HPDE6-E6E7 (cell line): Measurements from ENCODE around the gene FBXL16.
A peak's percentile ranks its signal among the peaks of the same experiment; 100 is the strongest.

Source experiments
- DNase-seq: peaks from one replicate; pipeline ENCODE4 v3.0.0; 2011; ENCODE audit warnings: missing footprints; ENCODE audit errors: extremely low spot score

The FBXL16 gene

GRCh38 chr16:734981-735881, 29.6 kb upstream of the FBXL16 start:
- no peak for DNase-seq

- DNase-seq: no peak
These were observed 28.8 kb upstream of the FBXL16 start for GRCh38 chr16:734208-734980.

DNA sequence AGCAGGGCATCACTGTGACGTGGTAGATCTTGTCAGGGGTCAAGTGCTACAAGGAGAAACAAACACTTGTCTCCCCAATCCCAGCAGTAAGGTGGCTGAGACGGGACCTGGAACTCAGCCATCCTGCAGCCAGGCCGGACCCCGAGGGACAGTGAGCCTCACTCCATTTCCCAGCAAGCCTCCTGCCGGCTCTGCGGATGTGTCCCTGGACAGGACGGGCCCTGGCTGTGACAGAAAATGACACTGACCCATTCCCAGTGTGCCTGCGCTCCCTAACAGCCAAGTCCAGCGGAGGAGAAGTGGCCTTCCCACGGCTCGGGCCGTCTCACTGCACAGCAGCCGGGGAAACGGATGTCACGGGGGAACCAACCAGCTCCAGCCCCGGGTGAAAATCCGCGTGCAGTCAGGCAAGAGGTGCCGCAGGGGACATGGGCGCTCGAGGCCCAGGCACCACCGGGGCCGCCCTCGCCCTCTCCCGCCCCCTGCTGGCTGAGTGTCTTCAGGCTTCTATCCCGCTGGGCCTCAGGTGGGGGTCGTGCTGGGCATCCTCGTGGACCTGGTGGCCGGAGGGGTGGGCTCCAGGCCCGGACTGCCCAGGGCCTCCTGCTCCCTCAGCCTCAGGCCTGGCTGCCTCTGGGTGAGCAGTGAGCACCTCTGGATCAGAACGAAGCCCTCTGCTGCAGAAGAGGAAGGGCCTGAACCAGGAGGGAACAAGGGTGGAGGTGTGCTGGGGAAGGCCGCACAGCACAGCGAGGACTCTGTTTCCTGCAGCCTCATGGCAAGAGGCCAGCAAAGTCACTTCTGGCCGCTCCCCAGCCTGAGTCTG, 28.0 kb upstream of the FBXL16 start:
- DNase-seq: no peak

DNA sequence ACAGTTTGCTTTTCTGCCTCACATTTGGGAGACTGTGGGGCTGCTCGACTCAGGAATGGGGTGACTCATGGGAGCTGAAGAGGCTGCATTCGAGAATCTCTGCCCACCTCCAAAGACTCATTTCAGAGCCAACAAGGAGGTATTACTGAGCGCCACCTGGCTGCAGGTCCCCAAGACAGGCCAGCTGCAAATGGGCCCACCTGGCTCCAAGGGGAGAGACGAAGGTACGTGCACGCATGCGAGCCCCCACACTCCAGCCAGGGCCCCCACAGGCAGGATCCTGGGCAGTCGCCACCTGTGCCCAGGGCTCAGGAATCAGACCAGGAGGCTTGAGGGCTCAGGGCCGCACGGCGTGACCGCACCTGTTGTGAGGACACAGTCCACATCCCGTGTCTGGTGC, 27.3 kb upstream of the FBXL16 start:
- DNase-seq: no peak

GRCh38 chr16:732332-732731, 26.7 kb upstream of the FBXL16 start:
- DNase-seq: no peak

DNA sequence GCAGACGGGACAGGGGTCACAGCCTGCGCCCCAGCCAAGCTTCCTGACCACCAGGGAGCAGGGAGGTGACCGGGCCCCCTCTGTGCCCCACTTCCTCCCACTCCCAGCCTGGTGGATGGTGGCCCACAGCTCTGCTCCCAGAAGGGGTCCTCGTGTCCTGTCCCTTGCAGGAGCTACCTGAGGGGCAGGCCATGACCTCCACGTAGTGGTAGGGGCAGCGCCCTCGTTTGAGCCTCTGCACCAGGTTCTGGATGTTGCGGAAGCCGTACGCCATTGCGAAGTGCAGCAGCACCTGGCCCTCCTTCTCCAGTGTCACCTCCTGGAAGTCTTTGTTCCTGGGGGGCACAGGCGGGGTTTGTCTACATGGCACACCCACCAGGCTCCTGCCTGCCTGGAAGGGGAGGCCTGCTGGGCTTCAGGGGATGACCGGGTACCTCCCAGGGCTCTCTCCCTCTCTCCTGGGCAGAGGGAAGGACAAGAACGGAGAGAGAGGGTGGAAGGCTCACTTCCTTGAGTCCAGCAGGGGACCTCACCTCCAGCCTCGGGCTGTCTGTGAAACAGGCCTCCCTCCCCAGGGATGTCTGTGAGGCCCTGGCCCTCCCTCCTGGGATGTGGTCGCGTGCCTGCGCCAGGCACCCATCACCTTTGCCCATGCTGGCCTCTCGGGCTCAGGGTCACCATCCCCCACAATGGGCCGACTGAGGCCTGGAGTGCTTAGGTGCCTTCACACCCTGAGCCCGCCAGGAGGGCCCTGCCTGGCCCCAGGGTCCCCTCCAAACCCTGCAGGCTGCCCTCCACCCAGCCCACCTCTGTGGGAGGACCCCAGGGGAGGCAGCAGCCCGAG, 25.3 kb upstream of the FBXL16 start:
- DNase-seq: no peak

- no peak for DNase-seq
These were observed 24.4 kb upstream of the FBXL16 start for GRCh38 chr16:729768-730665.

GRCh38 chr16:728890-729744, 23.5 kb upstream of the FBXL16 start:
- no peak for DNase-seq

- peak; percentile 67 for DNase-seq
These were observed 22.7 kb upstream of the FBXL16 start for GRCh38 chr16:728131-728889.

- no peak for DNase-seq
These were observed 21.8 kb upstream of the FBXL16 start for GRCh38 chr16:727291-727977.

- no peak for DNase-seq
These were observed 21.1 kb upstream of the FBXL16 start, which contains the start of the genes CCDC78 and HAGHL for GRCh38 chr16:726438-727290. TSS of gene CCDC78 (minus strand) at chr16:726443. CDS start at chr16:726367, 76 bp downstream. TSS of gene HAGHL (plus strand) at chr16:727106. CDS start at chr16:727510, 404 bp downstream.

DNA sequence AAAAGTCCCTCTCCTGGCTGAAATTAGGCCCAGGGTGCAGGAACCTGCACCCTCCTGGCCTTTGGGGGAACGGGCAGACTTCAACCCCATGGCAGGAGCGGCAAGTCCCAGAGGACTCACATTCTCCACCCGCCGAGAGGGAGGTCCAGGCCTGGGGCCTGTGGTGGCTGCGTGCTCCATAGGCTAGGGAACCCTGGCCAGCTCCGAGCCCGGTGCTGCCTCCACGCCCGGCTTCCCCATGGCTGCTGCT, 20.5 kb upstream of the FBXL16 start:
- DNase-seq: no peak

DNA sequence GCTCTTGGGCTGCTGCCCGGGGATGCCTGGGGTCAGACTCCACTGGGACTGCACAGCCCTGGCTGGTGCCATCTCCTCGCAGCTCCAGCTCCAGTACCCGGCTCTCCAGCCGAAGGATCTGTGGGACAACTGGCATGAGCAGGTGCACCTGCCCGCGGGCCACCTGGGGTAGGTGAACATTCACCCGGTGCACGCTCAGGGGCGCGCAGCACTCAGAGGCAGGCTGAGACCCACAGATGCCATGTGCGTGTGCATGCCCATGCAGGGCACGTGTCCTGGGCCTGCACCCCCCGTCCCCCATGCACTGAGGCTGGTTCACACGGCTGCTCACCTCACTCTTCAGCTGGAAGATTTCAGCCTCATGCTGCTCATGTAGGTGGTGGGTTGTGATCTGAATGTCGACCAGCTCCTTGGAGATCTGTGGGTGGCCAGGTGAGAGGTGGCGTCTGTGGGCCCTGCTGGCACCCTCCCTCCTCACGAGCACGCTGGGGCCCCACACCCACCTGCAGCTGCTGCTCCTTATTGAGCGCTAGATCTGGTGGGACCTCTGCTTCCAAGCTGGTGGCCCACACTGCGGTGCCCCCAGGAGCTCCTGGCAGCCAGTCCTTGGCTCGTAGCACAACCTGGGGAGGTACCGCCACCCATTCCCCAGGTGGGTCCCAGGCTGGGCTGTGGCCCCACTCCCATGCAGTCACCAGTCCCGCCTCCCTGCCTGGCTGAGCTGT, 20.0 kb upstream of the FBXL16 start:
- no peak for DNase-seq

DNA sequence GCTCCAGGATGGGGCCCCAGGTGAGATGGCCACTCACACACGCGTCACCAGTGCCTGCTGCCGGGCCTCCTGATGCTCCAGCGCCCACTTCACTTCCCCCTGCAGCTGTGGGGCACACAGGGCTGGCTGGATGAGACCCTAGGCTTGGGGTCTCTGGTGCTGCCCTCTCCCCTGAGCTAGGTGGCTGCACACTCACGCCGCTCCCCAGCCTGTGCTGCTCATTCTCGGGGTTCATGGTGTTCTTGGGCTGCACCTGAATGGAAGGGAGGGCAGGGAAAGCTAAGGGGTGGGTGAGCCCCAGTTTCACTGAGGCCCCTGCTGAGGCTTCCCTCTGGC, 19.4 kb upstream of the FBXL16 start:
- no peak for DNase-seq

DNA sequence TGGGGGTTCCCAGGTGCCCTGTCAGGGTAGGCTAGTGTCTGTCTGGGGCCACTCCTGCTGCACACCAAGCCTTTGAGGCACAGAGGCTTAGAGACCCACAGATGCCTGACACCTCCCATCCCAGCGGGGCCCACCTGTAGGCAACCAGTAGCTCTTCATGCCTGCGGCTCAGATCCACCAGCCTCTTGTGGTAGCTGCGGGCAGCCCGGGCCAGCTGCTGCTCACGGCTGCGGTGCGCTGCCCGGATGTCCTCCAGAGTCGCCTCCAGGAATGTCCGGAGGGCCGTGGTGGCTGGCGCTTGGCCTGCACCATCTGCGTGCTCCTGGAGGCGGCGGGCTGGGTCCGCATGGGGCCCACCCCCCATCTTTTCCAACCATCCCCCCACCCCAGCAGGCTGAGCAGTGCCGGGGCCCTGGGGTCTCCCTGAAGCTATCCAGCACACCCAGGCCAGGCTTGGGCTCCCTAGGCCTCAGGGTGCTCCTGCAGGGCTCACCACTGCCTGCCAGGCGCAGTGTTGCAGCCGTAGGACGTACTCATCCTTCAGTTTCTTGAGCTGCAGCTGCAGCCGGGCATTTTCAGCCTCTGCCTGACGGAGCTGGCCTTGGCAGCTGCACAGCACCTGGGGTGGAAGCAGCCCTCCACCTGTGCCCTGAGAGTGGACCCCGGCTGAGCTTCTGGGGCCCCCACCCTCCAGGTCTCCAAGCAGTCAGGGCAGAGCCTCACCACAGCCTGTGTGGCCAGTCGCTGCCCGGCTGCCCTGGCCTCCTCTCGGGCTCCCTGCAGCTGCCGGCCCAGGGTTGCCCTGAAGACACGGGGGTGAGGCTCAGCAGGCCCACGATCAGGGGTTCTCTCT, 18.8 kb upstream of the FBXL16 start:
- no peak for DNase-seq
